GM18909 (cell line): Measurements from ENCODE around the gene UTP11.

ENCODE experiments used
- ATAC-seq: cut with Tn5 transposase; IDR thresholded peaks from one replicate; pipeline ENCODE4 v1.9.1; 2021; ENCODE audit warnings: mild to moderate bottlenecking; ENCODE audit not compliant: unreplicated experiment, poor library complexity

UTP11 gene

GRCh38 chr1:38068220-38068979 lies 55.9 kb downstream of the UTP11 start:
- no peak for ATAC-seq

GRCh38 chr1:38068980-38069340 lies 56.4 kb downstream of the UTP11 start:
- no peak for ATAC-seq

GRCh38 chr1:38071312-38072256 lies 59.0 kb downstream of the UTP11 start:
- no peak for ATAC-seq

GRCh38 chr1:38072858-38073257 lies 60.3 kb downstream of the UTP11 start:
- ATAC-seq: no peak

GRCh38 chr1:38073534-38074301 lies 61.2 kb downstream of the UTP11 start:
- ATAC-seq: no peak

- no peak for ATAC-seq
These were observed 61.8 kb downstream of the UTP11 start for GRCh38 chr1:38074302-38074677.
